ENCODE results near the gene MMP19. TPM values are rescaled to one million over a fixed set of nuclear protein-coding genes. Genes with fewer than 3 reads are reported as not detected.

The MMP19 gene
- total RNA-seq, 1 donor from 2014 or later, result not detected

- no peaks in the 10 kb centered on the region for H3K36me3 Mint-ChIP-seq (ENCODE audit: unreplicated experiment)
- H3K27me3 Mint-ChIP-seq (ENCODE audit: unreplicated experiment), result peaks cover 20% of the 10 kb centered on the region
- H3K4me1 Mint-ChIP-seq (ENCODE audit: low read depth, unreplicated experiment), result peaks cover 7% of the 10 kb centered on the region
- TF ChIP-seq, protein P1, sequence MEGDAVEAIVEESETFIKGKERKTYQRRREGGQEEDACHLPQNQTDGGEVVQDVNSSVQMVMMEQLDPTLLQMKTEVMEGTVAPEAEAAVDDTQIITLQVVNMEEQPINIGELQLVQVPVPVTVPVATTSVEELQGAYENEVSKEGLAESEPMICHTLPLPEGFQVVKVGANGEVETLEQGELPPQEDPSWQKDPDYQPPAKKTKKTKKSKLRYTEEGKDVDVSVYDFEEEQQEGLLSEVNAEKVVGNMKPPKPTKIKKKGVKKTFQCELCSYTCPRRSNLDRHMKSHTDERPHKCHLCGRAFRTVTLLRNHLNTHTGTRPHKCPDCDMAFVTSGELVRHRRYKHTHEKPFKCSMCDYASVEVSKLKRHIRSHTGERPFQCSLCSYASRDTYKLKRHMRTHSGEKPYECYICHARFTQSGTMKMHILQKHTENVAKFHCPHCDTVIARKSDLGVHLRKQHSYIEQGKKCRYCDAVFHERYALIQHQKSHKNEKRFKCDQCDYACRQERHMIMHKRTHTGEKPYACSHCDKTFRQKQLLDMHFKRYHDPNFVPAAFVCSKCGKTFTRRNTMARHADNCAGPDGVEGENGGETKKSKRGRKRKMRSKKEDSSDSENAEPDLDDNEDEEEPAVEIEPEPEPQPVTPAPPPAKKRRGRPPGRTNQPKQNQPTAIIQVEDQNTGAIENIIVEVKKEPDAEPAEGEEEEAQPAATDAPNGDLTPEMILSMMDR (IDR thresholded peaks at IDR 0.05; ENCODE audit: partially characterized antibody, unreplicated experiment), result no peak
- peak overlapping the region; percentile 26 for H3K4me3 Mint-ChIP-seq (ENCODE audit: unreplicated experiment)
- no peak for DNase-seq
- H3K27ac Mint-ChIP-seq (ENCODE audit: unreplicated experiment), result peak overlapping the region; percentile 64
- H3K9me3 Mint-ChIP-seq (ENCODE audit: unreplicated experiment), result peaks cover 10% of the 10 kb centered on the region
These were observed 9.7 kb downstream of the MMP19 start for GRCh38 chr12:55833056-55833455.

GRCh38 chr12:55831447-55831815, 11.3 kb downstream of the MMP19 start:
- H3K4me3 Mint-ChIP-seq (ENCODE audit: unreplicated experiment), result peak overlapping the region; percentile 98
- H3K27me3 Mint-ChIP-seq (ENCODE audit: unreplicated experiment), result peaks cover 20% of the 10 kb centered on the region
- peaks cover 15% of the 10 kb centered on the region for H3K4me1 Mint-ChIP-seq (ENCODE audit: low read depth, unreplicated experiment)
- peak overlapping the region; percentile 87 for H3K27ac Mint-ChIP-seq (ENCODE audit: unreplicated experiment)
- TF ChIP-seq, protein P1 (IDR thresholded peaks at IDR 0.05; ENCODE audit: partially characterized antibody, unreplicated experiment), result no peak
- DNase-seq, result no peak
- no peaks in the 10 kb centered on the region for H3K36me3 Mint-ChIP-seq (ENCODE audit: unreplicated experiment)
- peaks cover 10% of the 10 kb centered on the region for H3K9me3 Mint-ChIP-seq (ENCODE audit: unreplicated experiment)

GRCh38 chr12:55830601-55831446, 11.9 kb downstream of the MMP19 start:
- Mint-ChIP-seq H3K4me3 (ENCODE audit: unreplicated experiment) (peak overlapping the region; percentile 98), H3K4me1 (ENCODE audit: low read depth, unreplicated experiment) (peaks cover 17% of the 10 kb centered on the region), H3K27ac (ENCODE audit: unreplicated experiment) (peak overlapping the region; percentile 97), H3K9me3 (ENCODE audit: unreplicated experiment) (peaks cover 10% of the 10 kb centered on the region), H3K27me3 (ENCODE audit: unreplicated experiment) (peaks cover 20% of the 10 kb centered on the region), H3K36me3 (ENCODE audit: unreplicated experiment) (no peaks in the 10 kb centered on the region)
- DNase-seq, result peak; percentile 76
- TF ChIP-seq, protein P1 (IDR thresholded peaks at IDR 0.05; ENCODE audit: partially characterized antibody, unreplicated experiment), result no peak

- peak overlapping the region; percentile 97 for H3K27ac Mint-ChIP-seq (ENCODE audit: unreplicated experiment)
- peaks cover 18% of the 10 kb centered on the region for H3K4me1 Mint-ChIP-seq (ENCODE audit: low read depth, unreplicated experiment)
- H3K27me3 Mint-ChIP-seq (ENCODE audit: unreplicated experiment), result peaks cover 17% of the 10 kb centered on the region
- H3K9me3 Mint-ChIP-seq (ENCODE audit: unreplicated experiment), result peaks cover 10% of the 10 kb centered on the region
- H3K36me3 Mint-ChIP-seq (ENCODE audit: unreplicated experiment), result no peaks in the 10 kb centered on the region
- DNase-seq, result peak; percentile 61
- TF ChIP-seq, protein P1 (IDR thresholded peaks at IDR 0.05; ENCODE audit: partially characterized antibody, unreplicated experiment), result no peak
- peak overlapping the region; percentile 98 for H3K4me3 Mint-ChIP-seq (ENCODE audit: unreplicated experiment)
These were observed 12.7 kb downstream of the MMP19 start for GRCh38 chr12:55829967-55830600.

GRCh38 chr12:55828357-55828756, 14.4 kb downstream of the MMP19 start:
- Mint-ChIP-seq H3K4me1 (ENCODE audit: low read depth, unreplicated experiment) (peaks cover 18% of the 10 kb centered on the region), H3K9me3 (ENCODE audit: unreplicated experiment) (peaks cover 10% of the 10 kb centered on the region), H3K4me3 (ENCODE audit: unreplicated experiment) (peak overlapping the region; percentile 83), H3K36me3 (ENCODE audit: unreplicated experiment) (no peaks in the 10 kb centered on the region), H3K27me3 (ENCODE audit: unreplicated experiment) (peaks cover 17% of the 10 kb centered on the region), H3K27ac (ENCODE audit: unreplicated experiment) (no peak overlapping the region)
- no peak for DNase-seq
- TF ChIP-seq, protein P1 (IDR thresholded peaks at IDR 0.05; ENCODE audit: partially characterized antibody, unreplicated experiment), result no peak
